ENCODE measurements around the gene TSR3. TPM values are rescaled to one million over a fixed set of nuclear protein-coding genes. Genes with fewer than 3 reads are reported as not detected.

The TSR3 gene
- polyA plus RNA-seq, 5 donors, result 30.4 to 68.5 (median 42.7) TPM

DNA sequence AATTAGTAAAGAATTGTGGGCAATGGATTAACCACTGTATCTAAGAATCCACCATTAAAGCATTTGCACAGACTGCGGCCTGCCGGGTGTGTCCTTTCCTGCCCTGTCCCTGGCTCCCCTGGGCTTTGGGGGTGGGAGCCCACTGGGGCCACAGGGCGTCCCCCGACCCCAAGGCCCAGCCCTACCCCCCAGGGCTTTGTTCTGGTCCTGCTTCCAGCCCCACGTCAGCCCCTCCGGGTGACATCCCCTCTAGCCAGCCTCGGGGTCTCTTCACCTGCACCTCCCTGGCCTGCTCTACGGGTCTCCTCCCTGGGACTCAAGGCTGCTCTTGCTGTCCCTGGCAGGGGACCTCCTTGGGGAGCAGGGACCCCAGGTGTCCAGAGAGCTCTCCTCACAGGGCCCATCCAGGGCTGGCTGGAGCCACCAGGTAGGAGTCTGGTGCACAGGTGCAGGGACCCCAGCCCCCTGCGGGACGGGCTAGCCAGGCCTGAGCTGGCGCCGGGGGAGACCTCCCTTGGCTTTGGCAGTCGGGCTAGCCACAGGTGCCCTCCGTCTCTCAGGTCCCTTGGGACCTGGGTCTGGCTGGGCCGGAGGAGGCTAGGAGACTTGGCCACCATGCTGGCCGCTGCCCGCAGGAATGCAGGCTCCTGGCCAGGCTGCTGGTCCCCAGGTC lies 24.6 kb downstream of the TSR3 start:
- DNase-seq, result no peak

DNA sequence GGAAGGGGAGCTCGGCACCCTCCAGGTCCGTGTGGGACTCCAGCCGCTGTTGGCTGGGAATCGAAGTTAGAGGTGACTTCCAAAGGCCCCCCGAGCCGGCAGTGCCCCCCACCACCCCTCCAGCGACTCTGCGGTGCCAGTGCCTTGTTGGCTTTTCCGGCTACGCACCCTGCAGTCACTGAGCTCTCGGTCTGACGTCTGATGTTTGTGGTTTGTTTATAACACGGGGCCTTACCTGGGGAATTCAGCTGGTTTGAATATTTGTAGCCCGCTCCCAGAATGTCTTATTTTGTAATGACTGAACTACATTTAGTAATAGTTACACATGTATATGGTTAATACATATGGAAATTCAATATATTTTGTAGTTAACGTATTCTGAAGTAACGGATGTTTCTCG lies 25.3 kb downstream of the TSR3 start:
- DNase-seq, result no peak

DNA sequence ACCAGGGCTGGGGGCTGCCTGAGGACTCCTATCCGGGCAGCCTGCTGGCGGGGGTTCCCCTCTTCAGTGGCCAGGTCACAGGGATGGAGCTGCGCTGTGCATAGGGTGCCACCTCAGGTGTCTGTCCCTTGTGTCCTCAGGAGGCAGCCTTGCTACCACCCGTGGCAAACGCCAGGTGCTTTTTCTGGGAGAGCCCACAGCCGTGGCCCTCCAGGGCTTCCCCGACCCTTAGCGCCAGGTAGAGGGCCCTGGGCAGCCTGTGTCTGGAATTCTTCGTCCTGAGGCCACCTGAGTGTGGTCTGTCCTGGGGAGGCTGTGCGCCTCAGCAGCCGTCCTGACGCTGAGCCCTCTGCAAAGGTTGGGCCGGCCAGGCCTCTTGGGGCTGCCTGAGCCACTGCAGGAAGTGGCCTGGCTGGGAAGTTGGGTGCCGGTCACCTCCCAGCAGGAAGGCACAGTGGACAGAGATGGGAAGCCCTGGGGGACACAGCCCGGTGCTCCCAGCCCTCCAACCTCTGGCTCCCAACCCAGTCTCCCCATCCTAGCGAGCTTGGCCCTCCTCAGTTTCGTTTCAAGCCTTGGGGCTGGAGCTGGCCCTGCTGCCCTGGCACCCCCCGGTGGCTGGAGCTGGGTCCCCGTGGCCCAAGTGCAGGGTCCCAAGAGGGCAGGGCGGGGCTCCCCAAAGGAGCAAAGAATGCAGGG lies 25.9 kb downstream of the TSR3 start:
- DNase-seq, result no peak

DNA sequence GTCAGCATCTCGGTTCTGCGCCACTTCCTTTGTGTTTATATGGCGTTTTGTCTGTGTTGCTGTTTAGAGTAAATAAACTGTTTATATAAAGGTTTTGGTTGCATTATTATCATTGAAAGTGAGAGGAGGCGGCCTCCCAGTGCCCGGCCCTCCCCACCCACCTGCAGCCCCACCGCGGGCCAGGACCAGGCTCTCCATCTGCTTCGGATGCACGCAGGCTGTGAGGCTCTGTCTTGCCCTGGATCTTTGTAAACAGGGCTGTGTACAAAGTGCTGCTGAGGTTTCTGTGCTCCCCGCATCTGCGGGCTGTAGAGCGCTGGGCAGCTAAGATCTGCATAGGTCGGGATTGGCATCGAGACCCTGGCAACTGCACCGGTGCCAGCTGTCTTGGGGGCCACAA lies 26.4 kb downstream of the TSR3 start:
- DNase-seq, result no peak

DNA sequence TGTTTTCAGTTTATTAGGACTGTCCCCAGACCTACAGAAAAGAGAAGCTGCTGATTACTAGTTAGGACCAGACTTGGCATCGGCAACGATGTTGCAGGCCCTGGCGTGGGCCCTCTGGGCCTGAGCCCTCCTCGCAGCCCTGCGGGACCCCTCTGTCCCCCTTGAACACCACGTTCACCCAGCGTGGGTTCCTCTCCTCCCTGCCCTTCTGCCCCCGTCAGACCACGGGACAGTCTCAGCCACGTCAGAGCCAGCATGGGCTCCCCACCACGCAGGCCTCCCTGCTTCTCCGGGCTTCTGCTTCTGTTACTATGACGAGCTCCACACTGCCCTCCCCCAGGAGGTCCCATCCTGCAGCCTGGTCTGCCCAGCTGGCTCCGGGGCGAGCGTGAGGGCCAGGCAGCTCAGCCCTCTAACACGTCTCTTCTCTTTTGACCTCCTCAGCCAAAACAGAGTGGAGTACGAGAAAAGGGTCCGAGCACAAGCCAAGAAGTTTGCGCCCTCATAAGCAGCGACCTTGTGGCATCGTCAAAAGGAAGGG lies 27.3 kb downstream of the TSR3 start:
- no peak for DNase-seq

DNA sequence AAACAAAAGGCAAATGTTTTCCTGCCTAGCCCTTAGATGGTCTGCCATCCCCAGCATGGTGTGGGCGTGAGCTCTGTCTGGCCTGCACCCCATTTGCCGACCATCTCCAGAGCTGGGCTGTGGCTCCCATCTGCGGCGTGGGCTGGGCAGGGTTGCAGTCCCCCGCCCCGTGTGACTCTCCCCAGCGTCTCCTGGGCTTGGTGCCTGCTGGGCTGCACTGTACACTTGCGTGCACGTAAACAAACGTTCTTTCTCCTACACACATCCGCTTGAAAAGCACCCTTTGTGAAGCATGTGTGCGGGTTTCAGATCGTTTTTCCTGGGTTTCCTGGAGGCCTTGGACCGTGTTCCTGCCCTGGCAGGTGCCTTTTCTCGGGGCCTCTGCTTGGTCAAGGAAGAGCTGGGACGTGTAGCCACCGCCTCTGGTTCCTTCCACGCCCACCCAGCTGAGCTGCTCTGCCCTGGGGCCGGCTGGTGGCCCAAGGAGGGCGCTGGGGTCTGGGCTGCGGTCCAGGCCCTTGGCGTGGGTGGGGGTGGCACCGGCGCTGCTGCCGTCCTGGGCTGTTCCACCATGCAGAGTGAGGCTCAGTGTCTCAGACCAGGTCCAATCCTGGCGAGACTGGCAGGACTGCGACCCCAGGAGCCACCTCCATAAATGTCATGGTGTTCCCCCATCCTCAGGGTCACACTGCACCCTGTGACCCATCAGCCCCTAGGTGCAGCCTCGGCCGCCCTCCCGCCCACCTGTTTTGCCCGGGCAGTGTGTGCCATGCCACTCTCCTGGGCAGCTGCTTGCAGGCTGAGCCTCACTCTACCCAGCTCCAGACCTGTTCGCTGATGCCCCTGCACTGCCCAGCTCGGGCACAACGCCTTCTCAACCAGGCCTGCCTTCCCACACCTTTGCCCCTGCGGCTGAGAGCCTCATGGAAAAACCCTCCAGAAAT lies 28.1 kb downstream of the TSR3 start:
- no peak for DNase-seq

DNA sequence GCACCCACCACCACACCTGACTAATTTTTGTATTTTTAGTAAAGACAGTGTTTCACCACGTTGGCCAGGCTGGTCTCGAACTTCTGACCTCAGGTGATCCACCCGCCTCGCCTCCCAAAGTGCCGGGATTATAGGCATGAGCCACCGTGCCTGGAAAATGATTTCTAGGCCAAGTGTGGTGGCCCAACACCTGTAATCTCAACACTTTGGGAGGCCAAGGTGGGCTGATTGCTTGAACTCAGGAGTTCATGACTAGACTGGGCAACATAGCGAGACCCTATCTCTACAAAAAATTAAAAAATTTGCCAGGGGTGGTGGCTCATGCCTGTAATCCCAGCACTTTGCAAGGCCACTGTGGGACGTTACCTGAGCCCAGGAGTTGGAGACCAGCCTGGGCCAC lies 29.3 kb downstream of the TSR3 start:
- DNase-seq, result no peak

DNA sequence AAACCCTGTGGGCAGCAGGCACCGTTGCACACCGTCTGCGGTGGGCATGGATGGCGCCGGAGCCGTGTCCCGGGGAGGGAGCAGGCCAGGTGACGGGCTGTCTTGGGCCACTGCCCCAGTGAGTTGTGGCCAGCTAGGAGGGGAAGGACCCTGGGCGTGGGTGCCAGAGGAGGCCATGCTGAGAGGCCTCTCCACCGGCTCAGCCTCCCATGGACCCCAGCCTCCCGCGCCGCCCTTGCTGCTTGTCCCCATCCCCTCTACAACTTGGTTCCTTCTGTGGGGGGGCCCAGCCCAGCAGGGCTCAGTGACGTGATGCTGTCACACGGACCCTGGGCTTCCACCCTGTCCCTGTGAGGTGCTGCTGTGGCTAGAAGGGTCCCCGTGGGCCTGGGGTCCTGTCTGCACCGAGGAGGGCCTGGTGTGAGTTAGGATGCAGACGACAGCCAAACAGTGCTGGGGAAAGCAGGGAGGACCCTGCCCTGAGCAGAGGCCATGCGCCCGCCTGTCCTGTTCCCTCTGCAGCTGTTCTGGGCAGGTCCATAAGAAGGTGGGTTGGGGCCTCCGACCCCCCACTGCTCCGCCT lies 30.9 kb downstream of the TSR3 start:
- no peak for DNase-seq

DNA sequence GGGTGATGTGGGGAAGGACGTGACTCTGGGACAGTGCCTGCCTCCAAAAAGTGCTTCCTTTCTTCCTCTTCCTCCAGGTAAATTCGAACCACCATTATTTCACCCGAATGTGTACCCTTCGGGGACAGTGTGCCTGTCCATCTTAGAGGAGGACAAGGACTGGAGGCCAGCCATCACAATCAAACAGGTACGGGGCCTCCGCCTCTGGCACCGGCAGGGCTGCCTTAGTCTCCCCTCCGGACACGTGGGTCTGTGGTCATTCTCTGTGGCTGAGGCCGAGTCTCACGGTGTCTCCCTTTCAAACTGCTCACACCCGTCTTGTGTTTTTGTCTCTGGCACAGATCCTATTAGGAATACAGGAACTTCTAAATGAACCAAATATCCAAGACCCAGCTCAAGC lies 31.6 kb downstream of the TSR3 start:
- DNase-seq, result no peak

DNA sequence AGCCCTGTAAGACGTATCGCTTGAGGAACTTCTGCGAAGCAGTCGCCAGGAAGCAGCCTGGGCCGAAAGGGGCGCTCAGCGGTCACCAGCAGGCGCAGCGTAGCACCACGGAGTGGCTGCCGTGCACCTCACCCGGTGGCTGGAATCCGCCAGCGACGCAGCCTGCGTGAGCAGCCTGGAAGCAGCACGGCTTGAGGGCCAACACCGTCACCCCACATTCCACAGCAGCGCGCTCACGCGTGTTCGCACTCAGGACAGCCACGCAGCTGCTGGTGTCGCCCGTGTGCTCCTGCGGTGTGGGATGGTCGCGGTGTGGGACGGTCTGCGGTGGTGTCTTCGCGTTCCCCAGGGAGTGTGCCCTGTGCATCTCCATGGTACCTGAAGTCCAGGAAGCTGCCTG lies 32.6 kb downstream of the TSR3 start:
- no peak for DNase-seq

DNA sequence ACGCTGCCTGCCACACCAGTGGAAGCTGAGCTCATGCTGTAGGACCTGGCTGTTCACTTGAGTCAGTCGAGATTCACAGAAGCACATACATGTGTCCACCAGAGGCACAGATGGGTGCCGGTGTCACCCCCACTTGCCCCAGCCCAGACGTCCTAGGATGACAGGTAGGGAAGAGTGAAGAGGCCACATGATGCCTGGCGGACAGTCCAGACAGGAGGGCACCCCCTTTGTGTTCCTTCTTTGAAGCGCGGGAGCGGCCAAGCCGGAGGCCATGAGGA lies 33.5 kb downstream of the TSR3 start:
- DNase-seq, result no peak

DNA sequence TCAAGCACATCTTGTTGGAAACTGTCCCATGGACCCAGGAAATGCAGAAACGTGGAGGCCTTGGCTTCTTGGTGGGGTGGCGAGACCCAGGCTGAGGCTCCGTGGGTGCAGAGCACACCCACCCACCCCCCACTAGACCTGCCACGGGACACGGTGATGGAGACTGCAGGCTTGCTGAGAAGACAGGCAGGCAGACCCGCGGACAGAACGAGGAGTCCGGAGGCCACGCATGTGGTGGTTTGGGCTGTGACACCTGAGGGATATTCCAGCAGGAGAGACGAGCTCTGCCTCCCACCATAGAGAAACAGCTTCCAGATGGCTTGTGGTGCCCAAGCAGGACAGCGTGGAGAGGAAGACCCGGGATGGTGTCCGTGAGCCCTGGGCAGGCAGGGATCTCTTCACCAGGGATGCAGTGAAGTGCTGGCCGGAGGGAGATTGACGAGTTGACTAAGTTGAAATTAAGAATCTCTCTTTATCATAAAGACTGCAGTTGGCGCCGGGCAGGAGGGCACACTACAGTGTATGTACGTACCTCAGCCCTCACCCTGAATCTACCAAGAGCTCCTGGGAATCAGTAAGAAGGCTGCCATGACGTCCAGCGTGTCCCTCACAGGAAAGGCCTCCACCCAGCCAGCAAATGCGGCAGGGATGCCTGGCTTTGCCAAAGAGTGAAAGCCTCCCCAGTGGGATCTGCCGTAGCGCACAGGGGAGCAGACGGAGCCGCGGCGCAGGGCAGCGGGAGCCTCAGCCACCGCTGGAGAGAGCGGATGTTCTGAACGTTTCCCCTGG lies 34.0 kb downstream of the TSR3 start:
- no peak for DNase-seq

DNA sequence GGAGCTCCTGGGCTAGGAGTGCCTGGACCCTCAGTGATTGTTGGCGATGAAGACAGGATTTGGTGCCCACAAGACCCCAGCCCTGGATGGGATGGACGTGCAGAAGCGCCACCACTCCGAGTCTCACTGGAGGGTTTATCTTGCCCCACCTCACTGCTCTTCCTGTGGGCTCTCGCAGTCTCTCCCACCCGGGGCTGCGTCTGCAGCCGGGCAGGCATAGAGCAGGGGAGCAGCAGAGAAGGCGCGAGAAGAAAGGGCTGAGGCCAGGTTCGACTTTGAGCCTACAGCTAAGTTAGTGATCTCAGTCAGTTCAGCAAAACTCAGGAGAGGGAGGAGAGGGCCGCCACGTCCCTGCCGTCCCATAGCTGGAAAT lies 35.7 kb downstream of the TSR3 start:
- DNase-seq, result no peak

DNA sequence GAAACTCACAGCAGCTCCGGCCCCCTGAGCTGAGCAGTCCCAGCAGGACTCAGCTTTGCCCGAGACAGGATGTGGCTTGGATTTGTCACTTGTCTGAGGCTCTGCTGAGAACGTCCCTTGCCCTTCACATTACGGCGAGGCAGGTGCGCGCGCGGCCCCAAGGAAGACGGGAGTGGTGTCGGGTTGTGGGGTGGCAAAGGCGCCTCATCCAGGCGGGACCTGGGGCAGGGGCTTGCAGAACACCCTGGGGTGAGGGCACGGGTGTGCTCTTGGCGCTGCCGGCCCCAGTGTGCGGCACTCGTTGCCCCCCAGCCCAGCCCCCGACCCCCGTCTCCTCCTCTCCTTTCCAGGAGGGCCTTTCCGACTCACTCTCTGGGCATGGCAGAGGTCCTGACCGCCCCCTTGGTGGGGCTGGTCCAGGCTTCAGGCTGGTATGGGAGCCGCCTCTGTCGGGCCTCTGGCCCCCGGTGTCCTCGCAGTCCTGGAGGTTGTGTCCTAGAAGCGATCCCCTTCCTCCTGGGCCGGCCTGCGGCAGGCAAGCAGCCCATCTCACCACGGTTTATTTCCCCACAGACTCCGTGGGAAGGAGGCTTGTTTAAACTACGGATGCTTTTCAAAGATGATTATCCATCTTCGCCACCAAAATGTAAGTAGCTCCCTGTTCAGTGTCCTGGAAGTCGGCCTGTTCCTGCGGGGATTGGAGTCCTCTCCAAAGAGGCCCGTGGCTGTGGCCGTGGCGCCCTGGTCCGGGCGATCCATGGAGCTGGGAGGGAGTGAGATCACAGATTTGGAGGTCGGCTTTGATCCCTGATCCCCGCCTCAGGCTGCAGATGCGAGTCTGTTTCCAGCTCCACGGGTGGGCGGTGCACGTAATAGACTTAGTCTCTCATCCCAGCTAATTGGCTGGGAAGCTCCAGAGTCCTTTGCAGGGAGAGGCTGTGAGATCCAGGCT lies 36.3 kb downstream of the TSR3 start:
- no peak for DNase-seq

DNA sequence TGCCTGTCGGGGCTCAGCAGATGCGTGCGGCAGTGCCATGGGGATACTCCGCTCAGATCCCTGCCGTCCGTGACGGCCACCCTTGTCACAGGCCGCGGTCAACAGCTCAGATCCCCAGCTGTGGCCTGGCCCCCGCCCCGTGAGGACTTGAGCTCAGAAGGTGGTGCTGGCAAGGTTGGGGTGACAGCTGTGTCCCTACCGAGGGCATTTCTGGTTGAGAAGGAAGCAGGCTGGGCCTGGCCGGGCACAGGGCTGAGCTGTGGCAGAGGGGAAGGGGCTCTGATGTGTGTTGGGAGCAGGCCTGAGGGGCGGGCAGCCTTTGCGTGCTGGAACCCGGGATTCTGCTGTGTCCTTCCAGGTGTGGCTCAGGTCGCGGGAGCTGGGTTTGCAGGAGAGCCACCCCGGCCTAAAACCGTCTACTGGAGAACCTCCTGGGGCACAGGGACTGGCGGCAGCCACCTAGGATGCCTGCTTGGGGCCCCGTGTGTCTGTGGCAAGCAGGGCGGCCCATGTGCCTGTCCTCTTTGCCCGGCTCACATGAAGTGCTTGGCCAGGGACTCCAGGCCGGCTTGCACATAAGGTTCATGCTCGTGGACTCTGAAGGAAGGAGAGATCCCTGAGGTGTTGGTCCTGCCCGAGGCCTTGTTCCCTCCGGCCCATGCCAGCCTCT lies 37.1 kb downstream of the TSR3 start:
- no peak for DNase-seq

DNA sequence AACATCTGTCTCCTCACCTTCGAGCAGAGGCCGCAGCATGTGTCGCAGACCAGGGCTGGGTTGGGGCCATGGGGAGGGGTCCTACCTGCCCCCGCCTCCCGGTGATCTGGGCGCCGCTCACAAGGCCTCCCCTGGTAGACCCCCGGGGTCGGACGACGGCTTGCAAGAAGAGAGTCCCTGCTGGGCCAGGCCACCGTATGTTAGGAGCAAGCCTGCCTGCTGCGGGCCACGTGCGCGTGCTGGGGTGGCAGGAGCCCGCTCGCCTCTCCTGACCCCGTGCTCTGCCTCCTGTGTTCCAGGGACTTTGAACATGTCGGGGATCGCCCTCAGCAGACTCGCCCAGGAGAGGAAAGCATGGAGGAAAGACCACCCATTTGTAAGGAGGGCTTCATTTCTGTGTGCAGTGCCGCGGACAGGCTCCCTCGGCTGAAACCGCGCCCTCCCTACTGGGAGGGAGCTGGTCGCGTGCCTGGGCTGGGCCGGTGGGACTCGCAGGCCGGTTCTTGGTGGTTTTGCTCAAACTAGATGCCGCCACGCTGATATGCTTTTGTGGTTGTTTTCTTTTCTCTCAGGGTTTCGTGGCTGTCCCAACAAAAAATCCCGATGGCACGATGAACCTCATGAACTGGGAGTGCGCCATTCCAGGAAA lies 37.8 kb downstream of the TSR3 start:
- no peak for DNase-seq

DNA sequence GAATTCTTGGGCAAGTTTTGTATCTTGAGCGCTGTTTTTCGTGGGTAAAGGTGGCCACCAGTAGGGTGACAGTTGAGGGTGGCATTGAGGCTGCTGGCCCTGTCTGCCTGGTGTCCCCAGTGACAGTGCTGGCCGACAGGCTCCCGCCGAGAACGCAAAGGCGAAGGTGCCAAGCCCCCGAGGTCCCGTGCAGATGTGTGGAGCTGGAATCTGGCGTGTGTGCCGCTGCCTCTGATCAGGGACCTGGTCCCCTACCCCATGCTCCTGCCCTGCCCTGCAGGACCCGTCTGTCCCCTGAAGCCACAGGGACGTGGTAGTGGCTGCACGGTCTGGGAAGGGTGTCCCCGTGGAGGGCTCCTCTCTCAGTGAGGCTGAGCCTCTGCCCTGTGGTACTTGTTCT lies 38.8 kb downstream of the TSR3 start:
- DNase-seq, result no peak

DNA sequence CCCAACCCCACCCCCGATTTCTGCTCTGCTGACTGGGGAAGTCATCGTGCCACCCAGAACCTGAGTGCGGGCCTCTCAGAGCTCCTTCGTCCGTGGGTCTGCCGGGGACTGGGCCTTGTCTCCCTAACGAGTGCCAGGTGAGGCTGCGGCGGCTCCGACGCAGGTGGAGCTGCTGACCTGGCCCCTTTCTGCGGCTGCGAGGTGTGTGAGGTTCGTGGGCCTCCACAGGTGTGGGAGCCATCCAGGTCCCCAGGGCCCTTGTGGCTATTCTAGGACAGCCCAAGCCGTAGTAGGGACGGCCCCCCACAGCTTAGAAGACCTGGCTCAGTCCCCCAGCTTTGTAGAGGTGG lies 39.2 kb downstream of the TSR3 start:
- DNase-seq, result no peak

DNA sequence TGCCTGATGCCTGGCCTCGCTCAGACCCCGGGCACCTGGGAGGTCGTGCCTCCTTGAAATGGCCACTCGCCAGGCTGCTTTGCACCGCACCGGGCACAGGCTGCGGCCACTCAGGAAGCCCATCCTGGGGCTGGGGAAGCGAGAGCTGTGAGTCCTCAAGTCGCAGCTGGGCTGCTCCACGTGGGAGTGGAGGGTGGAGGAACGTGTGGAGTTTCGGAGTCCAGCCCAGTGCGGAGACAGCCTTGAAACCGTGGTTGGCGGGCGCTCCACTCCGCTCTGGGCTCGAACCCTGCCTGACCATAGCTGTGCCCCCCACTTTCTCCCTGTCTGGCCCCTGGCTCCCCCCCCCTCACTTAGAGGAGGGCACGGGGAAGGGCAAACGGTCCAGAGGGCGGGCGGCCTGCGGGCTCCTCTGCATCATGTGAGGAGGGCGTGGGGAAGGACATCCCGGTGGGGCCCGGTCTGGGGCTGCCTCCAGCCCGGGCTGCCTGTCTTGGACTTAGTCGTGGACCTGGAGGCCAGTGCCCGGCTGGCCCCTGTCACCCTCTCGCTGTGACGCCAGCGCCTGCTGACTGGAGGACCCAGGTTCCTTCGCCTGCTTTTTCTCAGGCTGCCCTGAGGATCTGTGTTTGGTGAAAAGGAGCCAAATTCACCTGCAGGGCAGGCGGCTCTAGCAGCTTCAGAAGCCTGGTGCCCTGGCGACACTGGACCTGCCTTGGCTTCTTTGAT lies 39.8 kb downstream of the TSR3 start:
- no peak for DNase-seq

Data from right lung (tissue), 5 donors.